ENCODE results near the gene CDCA3.

DNA sequence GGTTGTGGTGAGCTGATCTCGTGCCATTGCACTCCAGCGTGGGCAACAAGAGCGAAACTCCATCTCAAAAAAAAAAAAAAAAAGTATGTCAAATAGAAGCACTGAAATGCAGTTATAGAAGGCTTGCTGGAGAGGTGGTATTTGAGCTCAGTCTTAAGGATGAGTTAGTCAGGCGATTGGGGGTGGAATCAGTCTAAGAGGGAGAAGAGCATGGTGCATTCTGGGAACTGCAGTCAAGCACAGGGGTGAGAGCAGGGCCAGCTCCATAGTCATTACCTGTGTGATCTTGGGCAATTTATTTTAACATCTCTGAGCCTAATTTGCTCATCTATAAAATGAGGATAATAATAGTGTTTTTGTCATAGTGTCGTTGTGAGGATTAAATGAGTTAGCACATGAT is 16.2 kb downstream of the CDCA3 start:
- TF ChIP-seq CTCF (conservative IDR thresholded peaks at IDR 0.05; ENCODE audit: low read length) (no peak), EZH2phosphoT487 (IDR thresholded peaks at IDR 0.05; ENCODE audit: borderline replicate concordance, low read depth, low read length) (no peak)

All from OCI-LY7 (cell line).